Stimulated activated CD8-positive, alpha-beta memory T cell treated with anti-CD3 and anti-CD28 coated beads, Interleukin-2, amount 100 ng/mL, for 48 hours (primary cell): Measurements from ENCODE around the gene MST1R.
"Not testable (repeated sequence)": the region's sequence is repeated elsewhere in the genome, so short reads cannot be mapped to it uniquely, and the experiment has no call there.

ENCODE experiments used
- DNase-seq, 2 donors: peaks; one replicate each; pipeline ENCODE4 v3.0.0-alpha.2; 2020; ENCODE audit warnings: low read depth in 2 of 2

MST1R gene

DNA sequence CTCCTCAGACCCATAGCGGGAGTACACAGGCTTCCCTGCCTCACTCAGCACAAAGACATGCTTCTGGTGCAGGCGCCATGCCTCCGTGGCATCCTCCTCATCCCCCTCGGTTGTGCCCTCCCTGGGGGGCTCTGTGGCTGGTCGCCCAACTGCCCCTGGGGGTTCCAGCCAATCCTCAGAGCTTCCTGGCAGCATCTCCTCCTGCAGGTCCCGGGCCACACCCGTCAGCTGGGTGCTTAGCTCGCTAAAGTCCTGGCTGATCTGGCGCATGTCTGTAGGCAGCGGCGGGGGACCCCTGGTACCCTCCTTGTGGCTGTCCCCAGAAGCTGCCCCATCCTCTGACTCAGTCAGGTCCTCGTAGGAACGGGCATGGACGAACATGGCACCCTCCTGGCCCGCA is 7.9 kb upstream of the MST1R start:
- no peak for DNase-seq

DNA sequence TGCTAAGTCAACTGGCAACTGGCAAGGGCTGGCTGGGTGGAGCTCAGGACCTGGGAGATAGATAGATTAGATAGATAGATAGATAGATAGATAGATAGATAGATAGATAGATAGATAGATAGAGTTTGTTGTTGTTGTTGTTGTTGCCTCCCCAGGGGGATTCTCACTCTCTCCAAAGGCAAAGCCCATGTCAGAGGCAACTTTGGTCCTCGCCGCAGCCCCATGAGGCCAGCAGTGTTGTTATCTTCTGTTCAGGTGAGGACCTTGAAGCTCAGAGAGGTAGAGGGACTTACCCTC is 7.4 kb upstream of the MST1R start:
- no peak for DNase-seq

DNA sequence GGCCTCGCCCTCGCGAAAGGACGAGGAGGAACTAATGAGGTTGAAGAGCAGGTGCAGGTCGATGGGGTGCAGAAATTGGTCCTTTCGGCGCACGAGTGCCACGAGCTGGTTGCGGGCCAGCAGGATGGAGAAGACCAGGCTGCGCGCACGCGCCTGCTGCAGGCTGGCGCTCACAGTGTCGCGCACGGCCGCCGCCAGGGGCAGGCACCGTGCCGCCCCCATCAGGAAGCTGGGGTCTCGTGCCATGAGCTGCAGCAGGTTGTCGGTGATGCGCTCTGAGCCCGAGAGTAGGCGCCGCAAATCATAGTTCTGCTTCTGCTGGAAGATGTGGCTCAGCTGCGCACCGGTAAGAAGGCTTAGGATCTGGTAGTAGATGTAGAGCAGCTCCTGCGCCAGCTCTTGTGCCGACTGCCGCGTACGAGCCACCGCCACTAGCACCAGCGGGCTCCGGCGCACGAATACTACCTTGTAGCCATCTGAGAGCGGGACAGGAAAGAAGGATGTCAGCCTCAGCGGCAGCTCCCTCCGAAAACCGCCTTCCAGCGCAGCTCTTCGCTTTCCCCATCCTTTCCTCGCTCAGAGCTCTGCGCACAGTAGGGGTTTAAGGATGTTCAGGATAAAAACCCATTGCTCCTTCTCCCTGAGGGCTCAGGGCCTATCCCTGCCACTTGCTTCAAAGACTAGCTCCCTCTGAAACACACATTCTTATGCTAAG is 6.9 kb upstream of the MST1R start:
- no peak for DNase-seq

DNA sequence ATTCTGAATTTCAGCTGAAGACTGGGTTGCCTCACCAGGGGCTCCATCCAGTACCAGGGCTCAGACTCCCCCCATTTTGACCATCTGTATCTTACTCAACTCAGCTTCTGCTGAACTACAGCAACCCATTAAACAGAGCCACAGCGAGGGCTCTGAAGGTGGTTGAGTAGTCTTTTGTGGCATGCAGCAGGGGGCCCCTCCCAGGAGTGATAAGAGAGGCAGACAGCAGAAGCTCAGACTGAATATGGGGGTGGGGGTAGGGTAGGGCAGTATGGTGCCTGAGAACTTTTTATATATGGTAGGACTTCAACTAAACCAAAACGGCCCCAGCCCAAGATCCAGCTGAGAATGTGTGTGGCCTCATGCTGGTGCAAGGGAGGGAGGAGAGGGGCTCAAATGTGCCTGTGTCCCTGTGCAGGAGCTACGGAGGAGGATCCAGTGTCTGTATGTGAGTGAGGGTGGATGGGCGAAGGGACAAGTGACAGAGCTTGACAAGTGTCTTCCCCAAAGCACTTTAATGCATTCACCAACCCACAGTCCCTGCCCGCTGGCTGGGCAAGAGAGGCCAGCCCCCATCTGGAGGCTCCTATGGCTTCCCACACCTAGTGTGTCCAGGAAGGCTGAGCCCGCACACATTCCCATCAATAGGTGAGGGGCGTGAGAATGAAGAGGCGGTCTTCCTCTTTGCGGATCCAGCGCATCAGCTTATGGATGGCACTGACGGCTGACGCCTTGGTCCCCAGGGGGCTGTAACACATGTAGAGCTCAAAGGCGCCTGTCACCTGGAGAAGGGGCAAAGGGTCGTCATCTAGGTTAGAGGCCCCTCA is 4.9 kb upstream of the MST1R start:
- no peak for DNase-seq

DNA sequence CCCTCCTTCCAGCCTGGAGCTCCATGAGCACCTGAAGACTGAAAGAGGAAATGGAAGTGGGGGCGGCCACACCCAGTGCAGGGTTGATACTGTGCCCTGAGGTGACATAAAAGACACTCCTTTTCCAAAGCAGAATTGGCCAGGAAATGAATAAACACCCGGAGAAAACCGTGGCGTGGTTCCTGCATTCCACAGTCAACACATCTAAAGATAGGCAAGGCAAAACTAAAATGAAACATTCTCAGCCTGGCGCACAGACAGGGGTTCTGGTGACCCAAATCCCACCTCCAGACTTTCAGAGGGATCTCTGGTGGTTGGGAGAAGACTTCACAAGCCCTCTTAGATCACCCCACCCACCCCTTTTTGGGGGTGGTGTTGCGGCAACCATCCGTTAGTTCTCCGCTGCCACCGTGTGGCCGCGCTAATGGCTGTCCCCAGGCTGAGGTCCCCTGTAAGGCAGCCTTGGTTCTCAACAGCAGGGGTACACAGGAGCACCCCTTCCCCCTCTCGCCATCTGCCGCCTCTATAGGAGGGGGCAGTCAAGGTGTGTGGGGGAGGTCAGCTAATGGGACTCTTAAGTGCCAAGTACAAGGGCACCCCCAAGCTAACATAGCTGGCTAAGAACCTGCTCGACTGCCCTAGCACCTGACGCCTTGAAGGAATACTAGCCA is 2.5 kb upstream of the MST1R start:
- DNase-seq: peak in 1 of 2 donors; percentile 36

DNA sequence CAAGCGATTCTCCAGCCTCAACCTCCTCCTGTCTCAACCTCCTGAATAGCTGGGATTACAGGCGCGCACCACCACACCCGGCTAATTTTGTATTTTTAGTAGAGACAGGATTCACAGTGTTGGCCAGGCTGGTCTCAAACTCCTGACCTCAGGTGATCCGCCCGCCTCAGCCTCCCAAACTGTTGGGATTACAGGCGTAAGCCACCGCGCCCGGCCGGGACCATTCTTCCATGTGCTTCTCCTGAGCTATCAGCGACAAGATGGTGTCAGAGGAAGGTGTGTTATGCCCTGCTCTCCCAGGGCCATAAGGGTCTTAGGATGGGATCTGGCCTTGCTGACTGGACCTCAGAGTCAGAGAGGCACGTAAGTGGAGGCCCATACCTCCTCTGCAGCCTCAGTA is 775 bp upstream of the MST1R start:
- DNase-seq: not testable (repeated sequence)

DNA sequence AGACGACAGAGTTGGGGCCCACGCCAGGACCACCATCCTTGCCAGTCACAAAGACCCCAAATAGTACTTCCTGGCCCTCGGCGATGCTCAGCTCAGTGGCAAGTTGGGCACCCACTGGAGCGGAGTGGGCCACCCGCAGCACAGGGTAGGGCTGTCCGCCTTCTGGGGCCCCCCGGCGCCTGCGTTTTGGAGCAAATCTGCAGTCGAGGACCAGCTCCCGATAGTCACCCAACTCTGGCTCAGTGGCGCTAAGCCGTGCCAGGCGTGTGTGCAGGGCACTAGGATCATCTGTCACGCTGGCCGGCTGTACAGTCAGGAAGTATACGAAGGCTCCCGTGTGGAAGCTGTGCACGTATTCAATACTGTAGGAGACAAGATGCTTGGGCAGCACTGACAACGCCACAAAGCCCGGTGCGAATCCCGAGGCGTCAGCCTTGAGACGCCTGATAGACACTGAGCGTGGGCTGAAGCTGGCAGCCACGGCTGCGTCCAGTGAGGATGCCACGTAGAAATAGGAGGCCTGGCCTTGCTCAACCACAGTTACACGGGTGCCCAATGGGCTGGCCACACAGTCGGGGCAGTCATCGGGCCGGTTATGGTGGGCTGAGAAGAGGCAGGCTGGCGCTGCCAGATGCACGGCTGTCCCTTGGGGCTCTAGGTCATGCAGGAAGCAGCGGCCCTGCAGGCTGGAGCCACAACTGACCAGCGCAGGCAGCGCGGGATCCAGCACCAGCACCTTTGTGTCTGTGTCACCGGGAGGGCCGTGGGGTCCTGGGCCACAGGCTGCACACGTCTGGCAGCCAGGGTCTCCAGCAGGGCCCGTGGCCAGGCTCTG is 945 bp downstream of the MST1R start:
- no peak for DNase-seq

DNA sequence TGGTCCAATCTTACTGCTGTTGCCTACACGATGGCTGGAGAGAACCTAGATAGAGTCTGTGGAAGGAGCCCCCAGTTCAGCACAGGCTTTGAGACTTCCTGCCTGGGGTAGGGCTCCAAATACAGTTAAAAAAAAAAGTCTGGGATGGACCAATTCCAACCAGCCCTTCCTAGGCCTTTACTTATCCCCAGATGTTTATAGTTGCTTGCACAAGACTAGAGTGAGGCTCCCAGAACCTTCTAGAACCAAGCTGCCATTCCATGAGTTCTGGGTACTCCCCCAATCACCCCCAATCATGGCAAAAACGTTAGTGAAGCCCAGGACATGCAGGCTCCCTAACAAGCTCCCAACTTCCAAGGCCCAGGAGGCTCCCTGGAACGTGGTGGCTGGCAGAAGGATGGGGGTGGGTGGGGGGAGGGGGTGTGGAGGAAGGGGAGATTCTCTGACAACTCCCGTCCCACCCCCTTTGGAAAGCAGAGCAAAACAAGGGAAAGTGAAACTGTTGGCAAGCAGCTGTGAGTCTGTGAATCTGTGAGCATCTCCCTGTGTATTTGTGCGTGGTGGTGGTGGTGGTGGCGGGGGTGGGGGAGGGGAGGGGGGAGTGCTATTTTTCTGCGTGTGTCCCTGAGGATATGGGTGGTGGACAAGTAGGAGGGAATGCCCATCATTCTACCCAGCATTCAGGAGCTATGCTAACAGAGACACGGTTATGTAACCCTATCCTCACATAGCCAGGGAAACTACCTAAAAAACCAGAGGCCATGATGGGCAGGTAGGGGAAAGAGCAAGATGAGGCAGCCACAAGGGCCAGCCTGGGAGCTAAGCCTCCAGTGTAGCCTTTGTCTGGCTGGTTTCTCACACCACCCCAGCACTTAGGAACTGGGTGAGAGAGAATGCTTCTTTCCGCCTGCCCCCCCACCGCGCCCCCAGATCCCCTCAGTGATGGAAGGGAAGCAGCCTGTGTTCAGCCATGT is 2.0 kb downstream of the MST1R start:
- DNase-seq: no peak

DNA sequence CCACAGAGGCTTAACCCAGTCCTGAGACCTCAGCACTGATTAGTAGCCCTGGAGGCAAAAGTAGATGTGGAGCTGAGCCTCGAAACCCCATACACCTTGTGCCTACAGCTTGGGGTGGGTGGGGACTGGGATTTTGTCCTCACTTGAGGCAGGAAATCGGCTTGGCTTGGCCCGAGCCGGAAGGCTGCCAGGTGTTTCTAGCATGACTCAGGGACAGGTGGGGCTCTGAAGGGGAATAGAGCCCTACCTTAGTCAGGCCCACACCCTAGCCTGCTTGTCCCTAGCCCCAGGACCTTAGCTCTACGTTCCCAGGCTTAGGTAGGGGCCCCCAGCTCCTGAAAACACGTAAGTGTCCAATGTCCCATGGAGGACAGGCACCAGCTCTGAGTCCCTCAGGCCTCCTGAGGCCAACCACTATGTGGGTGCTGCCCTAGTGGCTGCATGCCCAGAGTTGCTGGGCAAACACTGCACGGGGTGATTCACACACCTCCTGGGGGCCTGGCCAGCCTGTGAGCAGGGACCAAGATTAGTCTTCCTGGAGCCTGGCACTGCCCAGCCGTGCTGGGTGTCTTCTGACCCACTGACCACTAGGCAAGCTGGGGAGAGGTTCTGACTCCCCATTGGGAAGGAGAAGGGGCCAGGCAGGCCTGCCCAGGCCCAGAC is 3.1 kb downstream of the MST1R start:
- no peak for DNase-seq

DNA sequence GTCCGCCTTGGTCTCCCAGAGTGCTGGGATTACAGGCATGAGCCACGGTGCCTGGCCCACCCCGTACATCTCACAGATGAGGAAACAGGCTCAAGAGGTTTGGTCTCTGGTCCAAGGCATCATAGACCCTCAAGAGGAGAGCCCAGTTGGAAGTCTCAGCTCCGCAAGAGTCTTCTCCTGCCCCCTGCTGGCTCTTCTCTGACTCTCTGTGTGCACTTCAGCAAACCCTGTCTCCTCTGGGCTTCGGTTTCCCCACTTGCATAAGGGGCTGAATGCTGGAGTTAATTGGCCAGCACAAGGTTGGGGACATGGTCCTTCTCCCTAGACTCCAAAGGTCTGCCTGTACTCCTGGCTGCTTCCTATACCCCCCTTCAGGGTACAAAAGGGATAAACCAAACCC is 3.9 kb downstream of the MST1R start:
- no peak for DNase-seq

DNA sequence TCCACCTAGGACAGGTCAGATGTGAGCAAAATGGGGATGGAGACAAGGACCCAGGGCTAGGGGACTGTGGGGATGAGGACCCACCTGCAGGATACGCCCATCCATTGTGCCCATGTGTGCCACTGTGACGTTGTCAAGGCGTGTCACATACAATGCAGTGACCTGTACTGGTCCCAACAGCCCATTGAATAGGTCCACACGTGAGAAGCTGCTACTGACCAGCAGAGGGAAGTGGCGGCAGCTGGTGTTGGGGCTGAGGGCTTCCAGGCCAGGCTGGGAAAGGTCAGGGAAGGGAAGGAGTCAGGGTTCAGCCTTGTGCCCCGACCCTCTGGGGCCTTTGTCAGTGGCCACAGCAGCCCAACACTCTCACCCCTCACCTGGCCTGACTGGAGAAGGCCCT is 4.7 kb downstream of the MST1R start:
- DNase-seq: no peak

DNA sequence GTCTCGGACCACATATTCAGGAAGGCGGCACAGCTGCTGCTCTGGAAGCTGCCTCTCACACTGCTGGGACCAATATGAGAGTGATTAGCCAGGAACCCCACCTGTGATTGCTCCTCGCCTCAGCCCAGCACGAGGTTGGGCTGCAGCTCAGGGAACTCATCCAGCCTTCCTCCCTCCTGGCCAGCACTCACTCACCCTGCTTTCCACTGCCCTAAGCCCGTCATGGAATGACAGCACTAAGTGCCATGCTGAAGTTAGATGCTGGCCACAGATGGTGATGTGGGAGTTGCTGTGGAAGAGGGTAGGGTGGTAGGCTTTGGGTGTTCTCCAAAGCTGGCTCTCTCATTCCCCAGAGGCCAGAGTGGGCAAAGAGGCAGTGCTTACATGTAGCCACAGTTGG is 7.3 kb downstream of the MST1R start:
- no peak for DNase-seq

DNA sequence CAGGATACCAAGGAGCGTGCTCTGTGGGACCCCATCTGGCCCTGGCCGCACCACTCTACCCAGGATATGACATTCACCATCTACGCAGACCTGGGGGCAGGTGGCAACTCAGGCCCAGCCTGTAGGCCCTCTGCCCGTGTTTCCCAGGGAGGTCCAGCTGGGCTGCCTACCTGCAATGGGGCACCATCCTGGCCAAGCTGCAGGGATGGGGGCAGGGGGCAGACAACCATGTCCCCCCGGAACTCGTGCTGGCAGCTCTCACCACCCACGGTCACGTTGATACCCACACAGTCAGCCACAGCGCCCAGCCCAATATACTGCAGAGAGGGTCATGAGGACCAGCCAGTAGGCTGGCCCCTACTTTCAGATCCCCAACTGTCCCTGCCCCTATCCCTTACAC is 7.9 kb downstream of the MST1R start:
- DNase-seq: no peak

DNA sequence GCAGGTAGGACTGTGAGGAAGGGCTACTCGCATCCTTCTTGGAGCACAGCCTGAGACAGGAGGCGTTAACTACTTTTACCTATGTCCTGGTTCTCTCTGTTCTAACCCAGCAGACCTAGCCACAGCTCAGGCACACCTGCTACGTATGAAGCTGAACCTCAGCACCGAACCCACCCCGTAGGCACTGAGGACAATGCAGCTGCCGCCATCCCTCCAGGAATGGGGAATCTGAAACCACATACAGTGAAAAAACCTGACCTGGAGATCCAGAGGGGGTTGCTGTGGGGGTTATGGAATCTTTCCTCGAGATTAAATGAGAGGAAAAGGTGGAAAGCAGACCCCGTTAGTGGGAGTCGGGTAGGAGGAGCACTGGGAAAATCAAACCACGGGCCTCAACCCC is 14.4 kb downstream of the MST1R start:
- no peak for DNase-seq

DNA sequence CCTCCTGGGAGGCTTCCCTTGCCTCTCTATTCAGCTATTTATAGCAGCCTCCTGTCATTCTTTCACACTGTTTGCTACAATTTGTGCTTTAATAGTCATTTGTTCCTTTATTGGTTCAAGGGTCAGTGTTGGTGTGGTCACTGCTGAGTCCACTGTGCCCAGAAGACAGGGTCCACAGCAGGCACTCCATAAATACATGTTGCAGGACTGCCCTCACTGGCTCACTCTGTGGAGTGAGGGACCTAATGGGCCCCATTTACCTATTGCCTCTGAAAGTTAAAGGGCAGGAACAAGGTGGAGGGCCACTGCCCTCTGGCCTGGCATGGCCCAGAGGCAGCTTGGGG is 16.8 kb downstream of the MST1R start:
- DNase-seq: no peak

DNA sequence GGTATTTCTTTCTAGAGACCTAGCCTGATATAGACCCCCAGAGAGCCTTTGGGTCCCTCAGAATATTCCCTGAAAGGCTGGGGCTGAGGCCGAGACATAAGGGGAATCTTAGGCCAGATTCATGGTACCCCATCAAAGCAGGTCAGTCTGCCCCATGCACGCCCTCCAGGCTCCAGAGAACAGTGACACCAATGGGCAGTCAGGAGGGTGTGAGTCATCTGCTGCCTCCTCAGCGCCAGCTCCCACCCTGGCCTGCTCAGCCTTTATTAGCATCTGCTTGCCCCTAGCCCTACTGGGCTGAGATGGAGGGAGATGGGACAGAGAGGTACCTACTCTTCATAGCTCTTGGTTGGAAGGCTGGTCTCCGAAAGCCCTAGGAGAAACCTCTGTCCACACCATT is 19.7 kb downstream of the MST1R start:
- no peak for DNase-seq

DNA sequence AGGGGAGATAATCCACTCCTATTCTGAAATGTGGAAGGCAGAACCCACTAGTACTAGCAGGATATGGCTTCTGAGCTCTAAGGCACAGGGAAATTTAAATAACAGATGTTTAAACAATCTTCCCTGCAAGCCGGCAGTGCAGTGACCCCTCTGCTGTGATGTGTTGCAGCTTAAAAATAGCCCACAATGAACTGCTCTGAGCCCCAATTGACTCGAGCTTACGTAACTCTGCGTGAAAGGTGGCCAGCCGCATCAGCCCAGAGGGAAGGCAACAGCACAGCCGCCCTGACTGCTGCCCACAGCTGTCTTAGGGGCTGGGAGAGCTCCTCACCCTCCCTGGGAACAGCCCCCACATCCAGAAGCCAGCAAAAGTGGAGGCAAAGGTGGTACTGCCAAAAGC is 21.5 kb downstream of the MST1R start:
- no peak for DNase-seq

DNA sequence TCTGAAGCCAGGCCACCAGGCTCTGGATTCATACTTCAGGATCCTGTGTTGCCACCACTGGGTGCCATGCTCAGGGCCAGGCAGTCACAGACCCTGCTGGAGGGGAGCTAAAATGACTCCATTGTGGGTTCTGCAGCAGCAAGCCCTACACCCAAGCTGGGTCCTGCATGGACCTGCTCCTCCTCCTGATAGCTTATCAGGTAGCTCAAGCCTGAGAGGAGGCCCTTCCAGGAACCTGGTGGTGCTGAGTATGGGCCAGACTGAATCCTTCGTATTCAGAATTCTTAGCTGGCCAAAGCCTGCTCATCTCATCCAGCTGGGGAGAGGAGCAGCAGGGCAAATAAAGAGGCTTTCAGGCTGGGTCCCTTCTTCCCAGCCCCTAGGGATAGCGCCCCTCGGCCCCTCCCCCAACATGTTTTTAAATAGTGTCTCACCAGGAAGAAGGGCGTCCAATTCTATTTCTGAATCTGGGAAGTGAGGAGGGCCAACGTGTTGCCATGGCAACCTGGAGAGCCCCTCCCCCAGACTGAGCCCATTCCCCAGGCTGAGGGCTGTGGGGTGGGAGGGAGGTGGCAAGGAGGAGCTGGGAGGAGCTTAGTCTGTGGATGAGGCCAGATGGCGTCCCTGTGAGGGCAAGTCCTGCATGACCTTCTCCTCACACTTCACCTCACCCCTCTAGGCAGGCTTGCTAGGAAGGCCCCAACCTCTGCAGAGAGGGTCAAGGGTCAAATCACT is 22.9 kb downstream of the MST1R start:
- DNase-seq: no peak

DNA sequence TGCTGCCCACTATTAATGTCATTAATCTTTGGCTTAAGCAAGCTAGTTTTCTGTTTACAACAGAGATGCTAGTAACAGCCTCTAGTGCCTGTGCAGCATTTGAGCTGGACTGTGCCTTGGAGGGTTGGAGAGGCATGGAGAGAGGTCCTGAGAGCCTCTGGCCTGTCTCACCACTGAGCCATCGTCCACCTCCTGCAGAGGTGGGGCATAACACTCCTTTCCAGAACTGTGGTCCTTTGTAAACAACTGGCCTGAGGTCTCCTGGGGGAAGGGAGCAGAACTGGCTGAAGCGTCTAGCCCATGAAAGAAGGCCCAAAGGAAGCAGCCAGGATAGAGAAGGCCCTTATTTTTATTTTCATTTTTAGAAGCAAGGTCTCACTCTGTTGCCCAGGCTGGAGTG is 24.0 kb downstream of the MST1R start:
- no peak for DNase-seq

DNA sequence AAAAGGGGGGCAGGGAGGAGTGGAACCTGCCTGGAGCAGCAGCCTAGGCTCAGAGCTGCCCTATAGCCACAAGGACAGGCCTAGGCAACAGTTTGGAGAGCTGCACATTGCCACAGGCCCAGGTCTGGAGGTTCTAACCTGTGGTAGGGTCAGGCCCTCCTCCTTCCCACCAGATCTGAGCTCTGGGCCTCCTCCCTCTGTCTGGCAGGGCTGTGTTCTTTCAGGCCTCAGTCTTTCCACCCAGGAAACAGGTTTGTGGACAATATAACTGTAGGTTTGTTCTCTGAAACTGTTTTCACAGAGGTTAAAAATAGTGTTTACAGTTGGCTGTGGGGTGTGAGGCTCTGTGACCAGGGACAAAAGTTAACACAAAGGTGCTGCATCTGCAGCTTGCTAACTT is 25.0 kb downstream of the MST1R start:
- DNase-seq: no peak
